Activated naive CD8-positive, alpha-beta T cell treated with anti-CD3 and anti-CD28 coated beads for 36 hours (primary cell): ENCODE results near the gene TSPAN33. TPM values are rescaled to one million over a fixed set of nuclear protein-coding genes. Genes with fewer than 3 reads are reported as not detected.

Source experiments
- total RNA-seq, 2 experiments: library from RNA; stranded (reverse); gene quantifications; one replicate each; pipeline ENCODE4 v1.2.3, GENCODE V29; 2021

TSPAN33 gene
- total RNA-seq, 2 experiments from 2014 or later, result 18.7 to 19.5 TPM

Other genes starting within 250 kb of the TSPAN33 start
- under 1 TPM; 0.10 to 0.14 TPM for gene KCP, start 234.0 kb upstream of the TSPAN33 start, total RNA-seq
- gene IRF5, start 206.8 kb upstream of the TSPAN33 start, total RNA-seq, result 1 to 10 TPM; 3.8 to 4.0 TPM
- gene TNPO3, start 89.6 kb upstream of the TSPAN33 start, total RNA-seq, result 10 to 100 TPM; 71.8 to 72.2 TPM
- gene SMO, start 43.9 kb downstream of the TSPAN33 start, total RNA-seq, result 1 to 10 TPM; 1.7 to 1.9 TPM
- 1 to 10 TPM; 6.5 to 6.8 TPM for gene AHCYL2, start 80.3 kb downstream of the TSPAN33 start, total RNA-seq